NCI-H128 (cell line): ENCODE results near the gene KLHL6.
"Not testable (repeated sequence)": the region's sequence is repeated elsewhere in the genome, so short reads cannot be mapped to it uniquely, and the experiment has no call there.

Experiments used
- DNase-seq: peaks from one replicate; lab custom pipeline; 2025; ENCODE audit not compliant: unreplicated experiment; lab: John Stamatoyannopoulos, UW

Gene KLHL6

GRCh38 chr3:183489455-183490210 lies 65.9 kb downstream of the KLHL6 start:
- DNase-seq = no peak

GRCh38 chr3:183488343-183488742 lies 67.2 kb downstream of the KLHL6 start:
- DNase-seq = no peak

DNA sequence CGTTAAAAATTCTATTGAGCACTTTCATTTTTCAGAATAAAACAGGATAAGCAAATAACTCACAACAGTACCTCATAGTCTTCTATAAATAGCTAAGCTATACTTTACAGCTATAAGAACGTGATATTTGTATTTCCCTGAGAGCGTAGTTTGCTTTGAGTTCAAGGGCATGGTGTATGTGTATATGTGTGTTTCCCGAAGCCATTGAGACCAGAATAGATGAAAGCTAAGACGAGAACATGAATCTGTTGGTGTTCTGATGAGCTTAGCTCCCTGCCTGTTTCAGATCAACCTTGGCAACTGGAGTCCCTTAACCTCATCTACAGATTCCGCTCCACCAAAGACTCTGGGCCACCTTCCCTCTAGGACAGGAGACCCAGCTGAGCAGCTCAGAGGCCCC lies 67.6 kb downstream of the KLHL6 start:
- DNase-seq = no peak

DNA sequence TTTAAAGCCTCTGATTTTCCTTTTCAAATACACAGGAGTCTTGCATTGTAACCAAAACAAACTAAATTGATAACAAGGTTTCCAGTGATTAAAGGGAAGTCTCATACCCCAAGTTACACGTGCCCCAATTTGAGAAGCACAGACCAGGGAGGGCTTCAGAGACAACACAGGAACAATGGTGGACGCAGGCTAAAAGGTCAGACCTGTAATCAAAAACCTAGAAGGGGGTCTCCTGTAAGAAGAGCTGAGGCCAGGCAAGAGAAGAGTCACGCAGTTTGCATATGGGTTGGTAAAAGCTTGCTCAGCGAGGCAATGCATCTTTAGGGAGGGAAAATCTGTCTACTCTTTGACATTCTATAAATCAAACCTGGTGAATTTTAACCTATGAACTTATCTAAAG lies 68.5 kb downstream of the KLHL6 start:
- no peak for DNase-seq

GRCh38 chr3:183486472-183486871 lies 69.0 kb downstream of the KLHL6 start:
- DNase-seq = no peak

DNA sequence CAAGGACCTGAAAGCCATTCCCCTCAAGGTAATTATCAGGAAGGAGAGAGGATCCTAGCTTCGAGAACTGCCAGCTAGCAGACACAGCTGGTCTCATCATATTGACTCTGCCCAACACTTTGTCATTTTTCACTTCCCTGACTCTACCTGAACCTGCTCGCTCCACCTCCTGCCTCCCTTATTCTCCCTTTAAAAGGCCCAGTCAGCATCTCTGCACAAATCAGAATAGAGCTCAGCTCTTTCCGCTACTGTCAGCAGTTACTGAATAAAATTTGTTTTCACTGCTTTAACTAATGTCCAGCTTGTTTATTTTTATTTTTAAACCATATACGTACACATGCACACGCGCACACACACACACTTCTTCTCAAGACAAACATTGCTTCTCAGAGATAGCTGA lies 69.9 kb downstream of the KLHL6 start:
- DNase-seq = no peak

DNA sequence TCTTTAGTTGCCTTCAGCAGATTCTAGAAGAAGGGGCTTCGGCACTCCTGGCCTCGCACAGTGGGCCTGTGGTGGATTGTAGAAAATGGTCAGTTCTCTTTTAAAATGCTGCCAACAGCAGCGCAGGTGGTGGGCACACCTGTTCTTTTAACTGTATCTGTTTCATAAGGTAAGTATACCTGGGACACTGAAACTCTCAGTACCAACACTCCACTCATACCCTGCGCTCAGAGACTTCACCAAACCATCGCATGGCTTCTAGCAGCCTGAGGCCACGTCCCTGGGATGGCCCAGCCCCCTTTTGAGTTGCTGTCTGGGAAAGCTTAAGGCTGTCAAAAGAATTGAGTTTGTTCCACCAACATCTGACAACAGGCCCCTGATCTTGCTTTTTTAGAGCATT lies 70.4 kb downstream of the KLHL6 start:
- no peak for DNase-seq

DNA sequence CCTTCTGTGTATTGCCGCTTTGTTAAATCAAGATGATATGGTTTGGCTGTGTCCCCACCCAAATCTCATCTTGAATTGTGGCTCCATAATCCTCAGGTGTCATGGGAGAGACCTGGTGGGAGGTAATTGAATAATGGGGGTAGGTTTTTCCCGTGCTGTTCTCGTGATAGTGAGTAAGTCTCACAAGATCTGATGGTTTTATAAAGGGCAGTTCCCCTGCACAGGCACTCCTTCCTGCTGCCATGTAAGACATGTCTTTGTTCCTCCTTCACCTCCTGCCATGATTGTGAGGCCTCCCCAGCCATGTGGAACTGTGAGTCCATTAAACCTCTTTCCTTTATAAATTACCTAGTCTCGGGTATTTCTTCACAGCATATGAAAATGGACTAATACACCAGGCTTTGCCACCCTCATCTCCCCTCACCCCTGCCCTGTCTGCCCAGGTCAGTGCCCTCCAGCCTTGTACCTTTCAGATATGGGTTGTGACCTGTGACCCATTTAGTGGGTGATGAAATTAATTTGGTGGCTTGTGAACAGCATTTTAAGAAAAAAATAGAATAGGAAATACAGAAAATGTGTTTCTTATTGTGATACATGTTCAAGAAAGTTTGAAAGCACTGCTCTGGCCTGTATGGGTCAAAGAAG lies 71.0 kb downstream of the KLHL6 start:
- no peak for DNase-seq

DNA sequence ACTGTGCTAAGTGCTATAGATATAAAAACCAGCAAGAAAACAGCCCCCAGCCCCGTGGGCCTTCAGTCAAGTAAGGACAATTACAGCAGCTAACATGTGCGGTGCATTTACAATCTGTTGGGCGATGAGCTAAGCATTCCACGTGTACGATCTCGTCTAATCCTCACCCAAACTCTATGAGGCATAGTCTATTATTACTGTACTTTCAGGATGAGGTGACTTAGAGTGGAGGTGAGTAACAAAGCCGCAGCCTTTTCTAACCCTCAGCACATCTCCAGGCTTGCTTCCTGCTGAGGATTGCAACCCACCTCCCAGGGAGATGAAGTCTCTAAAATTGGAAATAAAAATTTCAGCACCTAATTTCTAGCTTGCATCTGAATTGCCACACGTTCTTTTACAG lies 73.9 kb downstream of the KLHL6 start:
- no peak for DNase-seq

GRCh38 chr3:183478501-183478900 lies 77.0 kb downstream of the KLHL6 start:
- DNase-seq = no peak

GRCh38 chr3:183477801-183478456 lies 77.6 kb downstream of the KLHL6 start:
- no peak for DNase-seq

DNA sequence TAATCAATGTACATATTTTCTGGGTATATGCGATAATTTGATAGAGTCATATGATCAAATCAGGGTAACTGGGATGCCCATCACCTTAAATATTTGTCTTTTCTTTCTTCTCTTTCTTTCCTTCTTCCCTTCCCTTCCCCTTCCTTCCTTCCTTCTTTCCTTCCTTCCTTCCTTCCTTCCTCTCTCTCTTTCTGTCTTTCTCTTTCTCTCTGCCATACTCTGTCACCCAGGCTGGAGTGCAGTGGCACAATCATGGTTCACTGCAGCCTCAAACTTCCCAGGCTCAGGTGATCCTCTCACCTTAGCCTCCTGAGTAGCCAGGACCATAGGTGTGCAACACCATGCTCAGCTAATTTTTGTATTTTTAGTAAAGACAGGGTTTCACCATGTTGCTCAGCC lies 79.7 kb downstream of the KLHL6 start:
- not testable (repeated sequence) for DNase-seq

DNA sequence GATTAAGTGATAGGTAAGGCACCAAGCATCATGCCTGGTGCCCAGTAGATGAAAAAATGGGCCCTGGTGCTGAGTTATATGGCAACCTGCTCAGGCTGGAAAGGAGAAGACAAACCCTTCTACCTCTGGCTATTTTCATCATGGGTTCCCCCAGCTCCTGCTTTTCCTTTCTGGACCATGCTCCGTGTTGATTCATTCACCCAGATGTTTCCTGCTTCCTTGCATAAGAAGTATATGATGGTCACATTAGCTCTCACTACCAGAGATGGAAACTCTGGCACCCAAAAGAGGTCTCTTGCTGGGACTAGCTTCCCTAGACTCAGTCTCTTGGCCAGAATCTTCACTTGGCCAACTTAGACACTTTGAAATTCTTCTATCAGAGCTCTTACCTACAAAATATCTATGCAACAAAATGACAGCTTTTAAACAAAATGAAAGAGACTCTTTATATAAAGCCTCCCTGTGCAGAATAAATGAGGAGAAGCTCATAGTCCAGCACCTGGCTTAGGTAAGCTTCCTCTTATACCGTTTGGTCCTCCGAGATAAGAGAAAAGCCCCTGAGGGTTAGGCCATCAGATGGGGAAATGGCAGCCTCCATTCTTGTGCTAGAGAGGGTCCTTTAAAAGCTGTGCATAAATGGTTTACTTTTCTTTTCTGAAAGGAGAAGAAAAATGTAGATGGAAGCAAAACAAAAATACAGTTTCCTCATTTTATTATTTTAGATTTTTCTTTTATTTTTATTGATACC lies 80.3 kb downstream of the KLHL6 start:
- no peak for DNase-seq

GRCh38 chr3:183473969-183474368 lies 81.5 kb downstream of the KLHL6 start:
- DNase-seq = no peak

GRCh38 chr3:183472155-183472554 lies 83.4 kb downstream of the KLHL6 start:
- DNase-seq = no peak

- no peak for DNase-seq
These were observed 87.1 kb downstream of the KLHL6 start for GRCh38 chr3:183468424-183468823.

DNA sequence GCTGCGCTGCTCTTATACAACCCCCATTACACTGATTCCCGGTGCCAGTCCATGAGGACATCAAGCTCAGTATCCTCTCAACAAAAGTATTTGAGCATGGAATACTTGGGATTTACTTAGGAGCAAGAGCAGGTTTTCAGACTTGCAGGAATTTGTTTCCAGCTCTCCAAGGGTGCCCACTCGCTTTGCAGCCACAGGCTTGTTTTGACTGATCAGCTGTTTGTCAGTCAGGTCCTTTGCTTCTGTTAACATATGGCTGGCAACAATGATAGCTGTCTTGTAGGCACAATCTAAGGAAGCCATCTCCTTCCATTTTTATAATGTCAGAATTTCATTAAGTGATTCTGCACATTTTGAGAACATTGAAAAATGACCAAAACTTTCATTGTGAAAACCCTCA lies 88.9 kb downstream of the KLHL6 start:
- no peak for DNase-seq

GRCh38 chr3:183465710-183466109 lies 89.8 kb downstream of the KLHL6 start:
- DNase-seq = not testable (repeated sequence)

DNA sequence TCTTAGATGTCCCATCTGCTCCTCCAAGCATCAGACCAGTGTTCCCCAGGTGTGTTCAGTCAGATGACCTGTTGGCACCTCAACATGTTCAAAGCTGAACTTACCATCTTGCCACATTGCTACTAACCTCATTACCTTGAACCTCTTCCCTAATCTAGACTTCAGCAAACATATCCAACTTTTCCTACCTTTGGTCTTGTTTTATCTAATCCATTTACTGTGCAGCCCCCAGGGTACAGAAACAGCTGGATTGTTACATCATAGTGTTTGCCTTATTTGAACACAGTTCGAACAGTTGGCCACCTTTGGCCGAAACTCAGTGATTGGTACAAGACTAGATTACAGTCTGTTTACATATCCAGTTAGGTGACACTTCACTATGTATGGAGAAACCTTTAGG lies 91.0 kb downstream of the KLHL6 start:
- DNase-seq = no peak

- DNase-seq = no peak
These were observed 95.1 kb downstream of the KLHL6 start for GRCh38 chr3:183460081-183461055.
